Adrenal gland (tissue), 5 donors: Measurements from ENCODE around the gene CST4.

Experiments
- CTCF ChIP-seq, 6 experiments: fragments of 450-650 bp in 4 of 6; fragments of 200-600 bp in 2 of 6; sonication (generic) in 1 of 6; IDR thresholded peaks; 1 replicate in 5 of 6; 2 replicates in 1 of 6; pipeline versions ENCODE4 v1.5.1 to v1.8.0; 2016 to 2021; ENCODE audit warnings: antibody characterized with exemption in 6 of 6, mild to moderate bottlenecking in 2 of 6, moderate library complexity in 1 of 6
- POLR2A ChIP-seq, 2 donors: fragments of 450-650 bp; IDR thresholded peaks; one replicate each; pipeline ENCODE4 v1.6.1; 2017; ENCODE audit warnings: antibody characterized with exemption in 2 of 2, mild to moderate bottlenecking in 2 of 2, moderate library complexity in 1 of 2
- donor health status: DM: no; HTN: no; CAD: no.

- TF ChIP-seq CTCF (IDR thresholded peaks at IDR 0.05): no peak
- no peak for TF ChIP-seq POLR2A (IDR thresholded peaks at IDR 0.05)
Observed at GRCh38 chr20:23700931-23701330, 12.1 kb upstream of the CST4 start.
